ENCODE results near the gene XK.

XK gene

GRCh38 chrX:37684426-37684825, 1.2 kb upstream of the XK start:
- FAIRE-seq = no peak

- FAIRE-seq = no peak
Measured at GRCh38 chrX:37684973-37685372, 618 bp upstream of the XK start.

- FAIRE-seq = no peak
Measured at GRCh38 chrX:37686369-37686995, 891 bp downstream of the XK start.

GRCh38 chrX:37686996-37687395, 1.4 kb downstream of the XK start:
- no peak for FAIRE-seq

- FAIRE-seq = no peak
Measured at GRCh38 chrX:37690119-37690518, 4.5 kb downstream of the XK start.

- FAIRE-seq = no peak
Measured at GRCh38 chrX:37692918-37693317, 7.3 kb downstream of the XK start.

- FAIRE-seq = no peak
Measured at GRCh38 chrX:37697169-37697760, 11.7 kb downstream of the XK start.

- FAIRE-seq = no peak
Measured at GRCh38 chrX:37701588-37701987, 16.0 kb downstream of the XK start.

- FAIRE-seq = no peak
Measured at GRCh38 chrX:37711991-37712390, 26.4 kb downstream of the XK start.

GRCh38 chrX:37712458-37712857, 26.9 kb downstream of the XK start:
- no peak for FAIRE-seq

- FAIRE-seq = no peak
Measured at GRCh38 chrX:37714479-37714878, 28.9 kb downstream of the XK start.

- no peak for FAIRE-seq
Measured at GRCh38 chrX:37716602-37717001, 31.0 kb downstream of the XK start.

GRCh38 chrX:37717708-37718107, 32.1 kb downstream of the XK start:
- FAIRE-seq = no peak

- no peak for FAIRE-seq
Measured at GRCh38 chrX:37722595-37722994, 37.0 kb downstream of the XK start.

GRCh38 chrX:37726346-37726745, 40.8 kb downstream of the XK start:
- no peak for FAIRE-seq

GRCh38 chrX:37745354-37745753, 59.8 kb downstream of the XK start:
- FAIRE-seq = peak; percentile 82

- FAIRE-seq = no peak
Measured at GRCh38 chrX:37745835-37746217, 60.2 kb downstream of the XK start.

GRCh38 chrX:37746218-37746941, 60.8 kb downstream of the XK start:
- FAIRE-seq = no peak

GRCh38 chrX:37746951-37747350, 61.4 kb downstream of the XK start:
- FAIRE-seq = no peak

GRCh38 chrX:37752281-37752680, 66.7 kb downstream of the XK start:
- FAIRE-seq = no peak

- FAIRE-seq = no peak
Measured at GRCh38 chrX:37752936-37753335, 67.3 kb downstream of the XK start.

- no peak for FAIRE-seq
Measured at GRCh38 chrX:37753384-37753783, 67.8 kb downstream of the XK start.

- FAIRE-seq = no peak
Measured at GRCh38 chrX:37754516-37754915, 68.9 kb downstream of the XK start.

- FAIRE-seq = no peak
Measured at GRCh38 chrX:37755025-37755424, 69.4 kb downstream of the XK start.
